ENCODE results near the gene OSMR. TPM values are rescaled to one million over a fixed set of nuclear protein-coding genes. Genes with fewer than 3 reads are reported as not detected.

The OSMR gene
- total and polyA plus RNA-seq, 2 experiments from 2014 or later, result 1.5 to 2.6 TPM

- Histone ChIP-seq H3F3A (replicated peaks; ENCODE audit: low read depth) (no peaks in the 10 kb centered on the region), H3K27ac (ENCODE audit: low read depth) (no peak overlapping the region), H3K4me3 (no peak overlapping the region), H3K36me3 (ENCODE audit: insufficient read depth) (no peaks in the 10 kb centered on the region), H3K27me3 (ENCODE audit: insufficient read depth) (no peaks in the 10 kb centered on the region), H3K79me2 (replicated peaks; ENCODE audit: insufficient read depth) (no peaks in the 10 kb centered on the region), H4K20me1 (replicated peaks; ENCODE audit: insufficient read depth) (no peaks in the 10 kb centered on the region), H2AFZ (no peak overlapping the region), H3K4me1 (ENCODE audit: insufficient read depth) (no peaks in the 10 kb centered on the region), H3K9me2 (ENCODE audit: insufficient read depth) (0 out of 2 replicates have a peak, but pooled peaks cover 5% of the 10 kb centered on the region), H3K4me2 (no peak overlapping the region)
- H3K4me3 Mint-ChIP-seq, result no peak overlapping the region
- no peak for DNase-seq (ENCODE audit: low spot score)
- TF ChIP-seq, protein P1, sequence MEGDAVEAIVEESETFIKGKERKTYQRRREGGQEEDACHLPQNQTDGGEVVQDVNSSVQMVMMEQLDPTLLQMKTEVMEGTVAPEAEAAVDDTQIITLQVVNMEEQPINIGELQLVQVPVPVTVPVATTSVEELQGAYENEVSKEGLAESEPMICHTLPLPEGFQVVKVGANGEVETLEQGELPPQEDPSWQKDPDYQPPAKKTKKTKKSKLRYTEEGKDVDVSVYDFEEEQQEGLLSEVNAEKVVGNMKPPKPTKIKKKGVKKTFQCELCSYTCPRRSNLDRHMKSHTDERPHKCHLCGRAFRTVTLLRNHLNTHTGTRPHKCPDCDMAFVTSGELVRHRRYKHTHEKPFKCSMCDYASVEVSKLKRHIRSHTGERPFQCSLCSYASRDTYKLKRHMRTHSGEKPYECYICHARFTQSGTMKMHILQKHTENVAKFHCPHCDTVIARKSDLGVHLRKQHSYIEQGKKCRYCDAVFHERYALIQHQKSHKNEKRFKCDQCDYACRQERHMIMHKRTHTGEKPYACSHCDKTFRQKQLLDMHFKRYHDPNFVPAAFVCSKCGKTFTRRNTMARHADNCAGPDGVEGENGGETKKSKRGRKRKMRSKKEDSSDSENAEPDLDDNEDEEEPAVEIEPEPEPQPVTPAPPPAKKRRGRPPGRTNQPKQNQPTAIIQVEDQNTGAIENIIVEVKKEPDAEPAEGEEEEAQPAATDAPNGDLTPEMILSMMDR (conservative IDR thresholded peaks at IDR 0.05; ENCODE audit: low read depth in 2 of 2), result 0 out of 4 replicates have a peak, but pooled peaks of 1 of the 2 experiments have one; percentile 1
- TF ChIP-seq ETS1 (IDR thresholded peaks at IDR 0.05), result no peak
- no peaks in the 10 kb centered on the region for H3K36me3 Mint-ChIP-seq (ENCODE audit: low read depth)
- no peak for ATAC-seq
- no peaks in the 10 kb centered on the region for H3K9me3 Mint-ChIP-seq
- H3K4me1 Mint-ChIP-seq, result no peaks in the 10 kb centered on the region
- H3K27me3 Mint-ChIP-seq (ENCODE audit: insufficient read depth, low read depth, poor library complexity), result no peaks in the 10 kb centered on the region
- no peak overlapping the region for H3K27ac Mint-ChIP-seq
These were observed 13.0 kb upstream of the OSMR start for GRCh38 chr5:38832810-38833209.

GRCh38 chr5:38835887-38836286, 9.9 kb upstream of the OSMR start:
- Mint-ChIP-seq H3K9me3 (no peaks in the 10 kb centered on the region), H3K4me1 (no peaks in the 10 kb centered on the region), H3K27ac (no peak overlapping the region), H3K27me3 (ENCODE audit: insufficient read depth, low read depth, poor library complexity) (no peaks in the 10 kb centered on the region), H3K4me3 (no peak overlapping the region), H3K36me3 (ENCODE audit: low read depth) (no peaks in the 10 kb centered on the region)
- no peak overlapping the region for H3K4me2 ChIP-seq
- no peak overlapping the region for H3K27ac ChIP-seq (ENCODE audit: low read depth)
- no peak overlapping the region for H3K4me3 ChIP-seq
- H4K20me1 ChIP-seq (replicated peaks; ENCODE audit: insufficient read depth), result no peaks in the 10 kb centered on the region
- H3K27me3 ChIP-seq (ENCODE audit: insufficient read depth), result no peaks in the 10 kb centered on the region
- DNase-seq (ENCODE audit: low spot score) (no peak), ATAC-seq (no peak)
- no peaks in the 10 kb centered on the region for H3K4me1 ChIP-seq (ENCODE audit: insufficient read depth)
- H3K9me2 ChIP-seq (ENCODE audit: insufficient read depth), result no peaks in the 10 kb centered on the region
- H2AFZ ChIP-seq, result no peak overlapping the region
- no peaks in the 10 kb centered on the region for H3F3A ChIP-seq (replicated peaks; ENCODE audit: low read depth)
- no peaks in the 10 kb centered on the region for H3K79me2 ChIP-seq (replicated peaks; ENCODE audit: insufficient read depth)
- no peaks in the 10 kb centered on the region for H3K36me3 ChIP-seq (ENCODE audit: insufficient read depth)
- no peak for TF ChIP-seq ZNF114 (CRISPR knock-in tag; IDR thresholded peaks at IDR 0.05)
- no peak for TF ChIP-seq EZH2 (IDR thresholded peaks at IDR 0.05; ENCODE audit: low read depth, unreplicated experiment)
- TF ChIP-seq, protein P2, sequence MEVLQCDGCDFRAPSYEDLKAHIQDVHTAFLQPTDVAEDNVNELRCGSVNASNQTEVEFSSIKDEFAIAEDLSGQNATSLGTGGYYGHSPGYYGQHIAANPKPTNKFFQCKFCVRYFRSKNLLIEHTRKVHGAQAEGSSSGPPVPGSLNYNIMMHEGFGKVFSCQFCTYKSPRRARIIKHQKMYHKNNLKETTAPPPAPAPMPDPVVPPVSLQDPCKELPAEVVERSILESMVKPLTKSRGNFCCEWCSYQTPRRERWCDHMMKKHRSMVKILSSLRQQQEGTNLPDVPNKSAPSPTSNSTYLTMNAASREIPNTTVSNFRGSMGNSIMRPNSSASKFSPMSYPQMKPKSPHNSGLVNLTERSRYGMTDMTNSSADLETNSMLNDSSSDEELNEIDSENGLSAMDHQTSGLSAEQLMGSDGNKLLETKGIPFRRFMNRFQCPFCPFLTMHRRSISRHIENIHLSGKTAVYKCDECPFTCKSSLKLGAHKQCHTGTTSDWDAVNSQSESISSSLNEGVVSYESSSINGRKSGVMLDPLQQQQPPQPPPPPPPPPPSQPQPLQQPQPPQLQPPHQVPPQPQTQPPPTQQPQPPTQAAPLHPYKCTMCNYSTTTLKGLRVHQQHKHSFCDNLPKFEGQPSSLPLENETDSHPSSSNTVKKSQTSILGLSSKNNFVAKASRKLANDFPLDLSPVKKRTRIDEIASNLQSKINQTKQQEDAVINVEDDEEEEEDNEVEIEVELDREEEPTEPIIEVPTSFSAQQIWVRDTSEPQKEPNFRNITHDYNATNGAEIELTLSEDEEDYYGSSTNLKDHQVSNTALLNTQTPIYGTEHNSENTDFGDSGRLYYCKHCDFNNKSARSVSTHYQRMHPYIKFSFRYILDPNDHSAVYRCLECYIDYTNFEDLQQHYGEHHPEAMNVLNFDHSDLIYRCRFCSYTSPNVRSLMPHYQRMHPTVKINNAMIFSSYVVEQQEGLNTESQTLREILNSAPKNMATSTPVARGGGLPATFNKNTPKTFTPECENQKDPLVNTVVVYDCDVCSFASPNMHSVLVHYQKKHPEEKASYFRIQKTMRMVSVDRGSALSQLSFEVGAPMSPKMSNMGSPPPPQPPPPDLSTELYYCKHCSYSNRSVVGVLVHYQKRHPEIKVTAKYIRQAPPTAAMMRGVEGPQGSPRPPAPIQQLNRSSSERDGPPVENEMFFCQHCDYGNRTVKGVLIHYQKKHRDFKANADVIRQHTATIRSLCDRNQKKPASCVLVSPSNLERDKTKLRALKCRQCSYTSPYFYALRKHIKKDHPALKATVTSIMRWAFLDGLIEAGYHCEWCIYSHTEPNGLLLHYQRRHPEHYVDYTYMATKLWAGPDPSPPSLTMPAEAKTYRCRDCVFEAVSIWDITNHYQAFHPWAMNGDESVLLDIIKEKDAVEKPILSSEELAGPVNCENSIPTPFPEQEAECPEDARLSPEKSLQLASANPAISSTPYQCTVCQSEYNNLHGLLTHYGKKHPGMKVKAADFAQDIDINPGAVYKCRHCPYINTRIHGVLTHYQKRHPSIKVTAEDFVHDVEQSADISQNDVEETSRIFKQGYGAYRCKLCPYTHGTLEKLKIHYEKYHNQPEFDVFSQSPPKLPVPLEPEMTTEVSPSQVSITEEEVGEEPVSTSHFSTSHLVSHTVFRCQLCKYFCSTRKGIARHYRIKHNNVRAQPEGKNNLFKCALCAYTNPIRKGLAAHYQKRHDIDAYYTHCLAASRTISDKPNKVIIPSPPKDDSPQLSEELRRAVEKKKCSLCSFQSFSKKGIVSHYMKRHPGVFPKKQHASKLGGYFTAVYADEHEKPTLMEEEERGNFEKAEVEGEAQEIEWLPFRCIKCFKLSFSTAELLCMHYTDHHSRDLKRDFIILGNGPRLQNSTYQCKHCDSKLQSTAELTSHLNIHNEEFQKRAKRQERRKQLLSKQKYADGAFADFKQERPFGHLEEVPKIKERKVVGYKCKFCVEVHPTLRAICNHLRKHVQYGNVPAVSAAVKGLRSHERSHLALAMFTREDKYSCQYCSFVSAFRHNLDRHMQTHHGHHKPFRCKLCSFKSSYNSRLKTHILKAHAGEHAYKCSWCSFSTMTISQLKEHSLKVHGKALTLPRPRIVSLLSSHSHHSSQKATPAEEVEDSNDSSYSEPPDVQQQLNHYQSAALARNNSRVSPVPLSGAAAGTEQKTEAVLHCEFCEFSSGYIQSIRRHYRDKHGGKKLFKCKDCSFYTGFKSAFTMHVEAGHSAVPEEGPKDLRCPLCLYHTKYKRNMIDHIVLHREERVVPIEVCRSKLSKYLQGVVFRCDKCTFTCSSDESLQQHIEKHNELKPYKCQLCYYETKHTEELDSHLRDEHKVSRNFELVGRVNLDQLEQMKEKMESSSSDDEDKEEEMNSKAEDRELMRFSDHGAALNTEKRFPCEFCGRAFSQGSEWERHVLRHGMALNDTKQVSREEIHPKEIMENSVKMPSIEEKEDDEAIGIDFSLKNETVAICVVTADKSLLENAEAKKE (CRISPR knock-in tag; IDR thresholded peaks at IDR 0.05), result no peak
- TF ChIP-seq ETS1 (IDR thresholded peaks at IDR 0.05), result no peak
- TF ChIP-seq REST (IDR thresholded peaks at IDR 0.05; ENCODE audit: unreplicated experiment), result no peak

All from GM23338 (cell line).